Measurements from ENCODE around the gene FAT2. TPM values are rescaled to one million over a fixed set of nuclear protein-coding genes. Genes with fewer than 3 reads are reported as not detected.
"Not testable (repeated sequence)": the region's sequence is repeated elsewhere in the genome, so short reads cannot be mapped to it uniquely, and the experiment has no call there.

Gene FAT2
- polyA plus RNA-seq, 3 donors: not detected

- H3K9me3 ChIP-seq (replicated peaks in 1 of 2; ENCODE audit: control insufficient read depth in 1 of 2, insufficient read depth in 1 of 2, low read length in 2 of 2): no peaks in the 10 kb centered on the region
- H4K20me1 ChIP-seq (ENCODE audit: insufficient read depth, low read length): no peaks in the 10 kb centered on the region
- H3K36me3 ChIP-seq (replicated peaks in 1 of 2; ENCODE audit: control insufficient read depth in 1 of 2, insufficient read depth in 2 of 2, low read length in 2 of 2): no peaks in the 10 kb centered on the region
- no peaks in the 10 kb centered on the region for H3K79me2 ChIP-seq (ENCODE audit: insufficient read depth, low read length)
- no peak overlapping the region for H3K27ac Mint-ChIP-seq
- no peak overlapping the region for H3K4me3 ChIP-seq (replicated peaks in 1 of 3; ENCODE audit: low read depth in 2 of 3, low read length in 3 of 3)
- H3K9me3 Mint-ChIP-seq: no peaks in the 10 kb centered on the region
- peaks cover 24% of the 10 kb centered on the region for H3K4me1 Mint-ChIP-seq
- no peak for TF ChIP-seq CTCF (IDR thresholded peaks at IDR 0.05)
- H3K27me3 ChIP-seq (ENCODE audit: control insufficient read depth in 2 of 2, insufficient read depth in 2 of 2, low read length in 2 of 2): no peaks in the 10 kb centered on the region
- H3K27ac ChIP-seq (ENCODE audit: low read depth in 1 of 2, low read length in 2 of 2): no peak overlapping the region
- H3K36me3 Mint-ChIP-seq: no peaks in the 10 kb centered on the region
- H3K27me3 Mint-ChIP-seq (ENCODE audit: low read depth in 3 of 3): peaks cover 0 to 2% (median 1%) of the 10 kb centered on the region in 3 donors
- no peak overlapping the region for H2AFZ ChIP-seq (ENCODE audit: insufficient read depth, low read depth, low read length, poor library complexity, severe bottlenecking)
- no peak overlapping the region for H3K4me3 Mint-ChIP-seq
- H3K9ac ChIP-seq (ENCODE audit: insufficient read depth, low read length, poor library complexity, severe bottlenecking): no peak overlapping the region
- peaks cover 25 to 26% of the 10 kb centered on the region in 2 donors for H3K4me1 ChIP-seq (ENCODE audit: control insufficient read depth in 1 of 2, insufficient read depth in 2 of 2, low read length in 2 of 2)
- H3K4me2 ChIP-seq (replicated peaks; ENCODE audit: extremely low read depth, low read length, poor library complexity, severe bottlenecking): no peak overlapping the region
- intact Hi-C loops (cut with micrococcal nuclease): no loop called here
- no peak for DNase-seq
- 93% methylated on average over 8 of the region's 9 CpGs for WGBS (ENCODE audit: insufficient coverage)
These were observed 10.9 kb downstream of the FAT2 start for GRCh38 chr5:151580239-151580638.

GRCh38 chr5:151579146-151579545, 12.0 kb downstream of the FAT2 start:
- WGBS (ENCODE audit: insufficient coverage): no CpG with 5 or more reads among the region's 1 CpG
- DNase-seq; intact Hi-C loops (cut with micrococcal nuclease); H3K27me3 Mint-ChIP-seq (ENCODE audit: low read depth in 3 of 3); H3K36me3 ChIP-seq (replicated peaks in 1 of 2; ENCODE audit: control insufficient read depth in 1 of 2, insufficient read depth in 2 of 2, low read length in 2 of 2); H3K9ac ChIP-seq (ENCODE audit: insufficient read depth, low read length, poor library complexity, severe bottlenecking); H3K4me3 Mint-ChIP-seq; H3K27me3 ChIP-seq (ENCODE audit: control insufficient read depth in 2 of 2, insufficient read depth in 2 of 2, low read length in 2 of 2); H2AFZ ChIP-seq (ENCODE audit: insufficient read depth, low read depth, low read length, poor library complexity, severe bottlenecking); H3K27ac ChIP-seq (ENCODE audit: low read depth in 1 of 2, low read length in 2 of 2); H3K36me3 Mint-ChIP-seq; H3K4me3 ChIP-seq (replicated peaks in 1 of 3; ENCODE audit: low read depth in 2 of 3, low read length in 3 of 3); H3K9me3 ChIP-seq (replicated peaks in 1 of 2; ENCODE audit: control insufficient read depth in 1 of 2, insufficient read depth in 1 of 2, low read length in 2 of 2); H3K4me2 ChIP-seq (replicated peaks; ENCODE audit: extremely low read depth, low read length, poor library complexity, severe bottlenecking); H3K79me2 ChIP-seq (ENCODE audit: insufficient read depth, low read length); H4K20me1 ChIP-seq (ENCODE audit: insufficient read depth, low read length); H3K9me3 Mint-ChIP-seq: not testable (repeated sequence)
- H3K27ac Mint-ChIP-seq: peak overlapping the region in 3 of 7 donors; percentile 32 to 92 (median 63)
- peaks cover 24% of the 10 kb centered on the region for H3K4me1 Mint-ChIP-seq
- H3K4me1 ChIP-seq (ENCODE audit: control insufficient read depth in 1 of 2, insufficient read depth in 2 of 2, low read length in 2 of 2): peaks cover 25 to 26% of the 10 kb centered on the region in 2 donors
